Neural cell (in vitro differentiated cells): ENCODE data around the gene NFASC. TPM values are rescaled to one million over a fixed set of nuclear protein-coding genes. Genes with fewer than 3 reads are reported as not detected.

Experiments
- H2AFZ ChIP-seq: fragments of 200-600, 300-800 bp; sonication (generic), shearing (Covaris generic); 2 replicates; pipeline ENCODE4 v1.6.0; 2014; ENCODE audit warnings: low read depth, mild to moderate bottlenecking, antibody characterized with exemption, low read length, moderate library complexity
- H3F3A ChIP-seq: fragments of 200-600 bp; shearing (Covaris generic); 2 replicates; pipeline ENCODE4 v1.6.1; 2016; ENCODE audit warnings: mild to moderate bottlenecking, moderate library complexity, mixed read lengths, antibody characterized with exemption, low read length; ENCODE audit not compliant: insufficient read depth, poor library complexity, severe bottlenecking
- H3K27ac ChIP-seq: fragments of 200-600, 300-800 bp; sonication (generic), shearing (Covaris generic); 2 replicates; pipeline ENCODE4 v1.5.1; 2014; ENCODE audit warnings: mild to moderate bottlenecking, low read length, moderate library complexity
- H3K27me3 ChIP-seq: fragments of 300-800, 200-600 bp; sonication (generic), shearing (Covaris generic); 2 replicates; pipeline ENCODE4 v1.6.0; 2014; ENCODE audit warnings: mild to moderate bottlenecking, low read depth, low read length, moderate library complexity; ENCODE audit not compliant: insufficient read depth
- H3K36me3 ChIP-seq: fragments of 300-800, 200-600 bp; sonication (generic), shearing (Covaris generic); 2 replicates; pipeline ENCODE4 v1.5.1; 2014; ENCODE audit warnings: mild to moderate bottlenecking, antibody characterized with exemption, low read length, moderate library complexity; ENCODE audit not compliant: insufficient read depth
- H3K4me2 ChIP-seq: fragments of 300-800, 200-600 bp; sonication (generic), shearing (Covaris generic); 2 replicates; pipeline ENCODE4 v1.6.0; 2014; ENCODE audit warnings: mild to moderate bottlenecking, low read length
- H3K4me3 ChIP-seq: fragments of 300-800, 200-600 bp; sonication (generic), shearing (Covaris generic); 2 replicates; pipeline ENCODE4 v1.5.1; 2014; ENCODE audit warnings: mild to moderate bottlenecking, low read length, moderate library complexity
- H3K79me2 ChIP-seq: fragments of 200-600 bp; shearing (Covaris generic); replicated peaks from 2 replicates; pipeline ENCODE4 v1.6.0; 2014; ENCODE audit warnings: mild to moderate bottlenecking, low read length, moderate library complexity; ENCODE audit not compliant: insufficient read depth
- H3K9ac ChIP-seq: fragments of 300-800, 200-600 bp; sonication (generic), shearing (Covaris generic); 2 replicates; pipeline ENCODE4 v1.6.1; 2016; ENCODE audit warnings: mild to moderate bottlenecking, low read length, mixed read lengths
- H3K9me2 ChIP-seq: fragments of 200-600 bp; shearing (Covaris generic); 2 replicates; pipeline ENCODE4 v1.6.1; 2016; ENCODE audit warnings: mild to moderate bottlenecking, low read length, mixed read lengths; ENCODE audit not compliant: insufficient read depth
- H3K9me3 ChIP-seq: fragments of 200-600, 300-800 bp; sonication (generic), shearing (Covaris generic); 2 replicates; pipeline ENCODE4 v1.6.1; 2016; ENCODE audit warnings: mild to moderate bottlenecking, mixed run types, low read length, moderate library complexity, mixed read lengths
- H4K20me1 ChIP-seq: fragments of 200-600 bp; shearing (Covaris generic); 2 replicates; pipeline ENCODE4 v1.6.1; 2016; ENCODE audit warnings: mild to moderate bottlenecking, mixed run types; ENCODE audit not compliant: insufficient read depth
- EP300 ChIP-seq: fragments of 450-650 bp; conservative IDR thresholded peaks from 2 replicates; pipeline ENCODE4 v1.6.1; 2014; ENCODE audit warnings: antibody characterized with exemption, mild to moderate bottlenecking, moderate library complexity; ENCODE audit not compliant: poor library complexity, severe bottlenecking
- EZH2 ChIP-seq: fragments of 200-600, 300-800 bp; shearing (Covaris generic), sonication (generic); IDR thresholded peaks from 2 replicates; pipeline ENCODE4 v1.6.1; 2014; ENCODE audit warnings: antibody characterized with exemption, low read length, borderline replicate concordance, mild to moderate bottlenecking; ENCODE audit not compliant: insufficient read depth, poor library complexity, severe bottlenecking
- MXI1 ChIP-seq: fragments of 450-650 bp; conservative IDR thresholded peaks from 2 replicates; pipeline ENCODE4 v1.6.1; 2014; ENCODE audit warnings: antibody characterized with exemption, mild to moderate bottlenecking; ENCODE audit not compliant: poor library complexity, severe bottlenecking
- POLR2AphosphoS5 ChIP-seq: IDR thresholded peaks from 2 replicates; pipeline ENCODE4 v1.6.1; 2012
- RAD21 ChIP-seq: fragments of 450-650 bp; conservative IDR thresholded peaks from 2 replicates; pipeline ENCODE4 v1.6.1; 2014; ENCODE audit warnings: antibody characterized with exemption, mild to moderate bottlenecking, moderate library complexity
- REST ChIP-seq: IDR thresholded peaks from 2 replicates; pipeline ENCODE4 v1.6.1; 2012; ENCODE audit warnings: borderline replicate concordance
- SMC3 ChIP-seq: fragments of 450-650 bp; conservative IDR thresholded peaks from 2 replicates; pipeline ENCODE4 v1.6.1; 2014; ENCODE audit warnings: antibody characterized with exemption, mild to moderate bottlenecking, moderate library complexity; ENCODE audit not compliant: poor library complexity
- TAF1 ChIP-seq: IDR thresholded peaks from 2 replicates; pipeline ENCODE4 v1.6.1; 2012; ENCODE audit warnings: low read depth
- polyA plus RNA-seq: library from polyadenylated mRNA; depleted of rRNA; stranded (reverse); fragments of >200 nt; gene quantifications from 2 replicates; pipeline ENCODE4 v1.2.3, GENCODE V29; 2014
- TF ChIP-seq, protein P1 (sequence below): fragments of 450-650 bp; IDR thresholded peaks from 2 replicates; pipeline ENCODE4 v1.5.1; 2014; ENCODE audit warnings: antibody characterized with exemption, mild to moderate bottlenecking, moderate library complexity; ENCODE audit not compliant: poor library complexity, severe bottlenecking

NFASC gene
- polyA plus RNA-seq, 1 donor from 2014 or later: 23.9 TPM

DNA sequence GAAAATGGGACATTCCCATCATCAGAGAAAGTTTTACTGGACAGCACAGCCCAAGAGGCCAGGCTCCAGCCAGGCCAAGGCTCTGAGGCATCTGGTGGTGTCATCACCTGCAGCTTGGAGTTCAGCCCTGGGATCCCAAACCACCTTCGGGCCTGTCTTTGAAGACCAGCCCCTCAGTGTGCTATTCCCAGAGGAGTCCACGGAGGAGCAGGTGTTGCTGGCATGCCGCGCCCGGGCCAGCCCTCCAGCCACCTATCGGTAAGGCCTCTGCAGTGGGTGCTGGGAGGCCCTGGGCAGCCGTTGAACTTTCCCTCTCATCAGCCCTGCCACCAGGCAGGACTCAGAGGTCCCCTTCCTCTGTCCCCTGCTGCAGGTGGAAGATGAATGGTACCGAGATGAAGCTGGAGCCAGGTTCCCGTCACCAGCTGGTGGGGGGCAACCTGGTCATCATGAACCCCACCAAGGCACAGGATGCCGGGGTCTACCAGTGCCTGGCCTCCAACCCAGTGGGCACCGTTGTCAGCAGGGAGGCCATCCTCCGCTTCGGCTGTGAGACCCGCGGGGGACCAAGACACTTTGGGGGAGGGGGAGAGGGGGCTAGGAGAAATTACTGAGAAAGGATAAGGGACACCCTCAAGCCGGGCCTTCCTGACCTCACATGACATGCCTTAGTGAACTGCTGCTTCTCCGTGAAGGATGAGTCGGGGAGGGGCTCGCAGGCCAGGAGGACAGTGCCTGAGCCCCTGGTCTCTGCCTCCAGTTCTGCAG lies 187.3 kb downstream of the NFASC start:
- H3F3A ChIP-seq: no peaks in the 10 kb centered on the region
- H3K27me3 ChIP-seq: no peaks in the 10 kb centered on the region
- TF ChIP-seq EP300: no peak
- TF ChIP-seq EZH2: no peak
- TF ChIP-seq MXI1: no peak
- H3K4me2 ChIP-seq: no peak overlapping the region
- H3K36me3 ChIP-seq: no peaks in the 10 kb centered on the region
- H3K9me2 ChIP-seq: no peaks in the 10 kb centered on the region
- H4K20me1 ChIP-seq: no peaks in the 10 kb centered on the region
- H3K79me2 ChIP-seq: no peaks in the 10 kb centered on the region
- H3K9me3 ChIP-seq: no peaks in the 10 kb centered on the region
- no peak overlapping the region for H3K4me3 ChIP-seq
- no peak overlapping the region for H3K9ac ChIP-seq
- H3K27ac ChIP-seq: no peak overlapping the region
- H2AFZ ChIP-seq: no peak overlapping the region

DNA sequence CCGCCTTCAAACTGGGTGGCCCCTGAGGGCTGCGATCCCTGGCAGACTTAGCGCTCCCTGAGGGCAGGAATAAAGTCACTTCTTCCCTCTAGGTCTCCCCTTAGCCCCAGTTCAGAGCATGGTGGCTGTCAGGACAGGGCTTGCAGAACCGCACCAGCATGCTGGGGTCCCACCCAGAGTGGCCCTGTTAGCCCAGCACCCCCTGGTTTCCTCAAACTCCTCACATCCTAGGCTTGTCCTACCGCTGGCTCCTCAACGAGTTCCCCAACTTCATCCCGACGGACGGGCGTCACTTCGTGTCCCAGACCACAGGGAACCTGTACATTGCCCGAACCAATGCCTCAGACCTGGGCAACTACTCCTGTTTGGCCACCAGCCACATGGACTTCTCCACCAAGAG lies 188.2 kb downstream of the NFASC start:
- H4K20me1 ChIP-seq: no peaks in the 10 kb centered on the region
- no peaks in the 10 kb centered on the region for H3F3A ChIP-seq
- TF ChIP-seq RAD21 (no peak), REST (no peak), POLR2AphosphoS5 (no peak), TAF1 (no peak), EZH2 (no peak), EP300 (no peak), MXI1 (no peak), SMC3 (no peak)
- TF ChIP-seq, protein P1, sequence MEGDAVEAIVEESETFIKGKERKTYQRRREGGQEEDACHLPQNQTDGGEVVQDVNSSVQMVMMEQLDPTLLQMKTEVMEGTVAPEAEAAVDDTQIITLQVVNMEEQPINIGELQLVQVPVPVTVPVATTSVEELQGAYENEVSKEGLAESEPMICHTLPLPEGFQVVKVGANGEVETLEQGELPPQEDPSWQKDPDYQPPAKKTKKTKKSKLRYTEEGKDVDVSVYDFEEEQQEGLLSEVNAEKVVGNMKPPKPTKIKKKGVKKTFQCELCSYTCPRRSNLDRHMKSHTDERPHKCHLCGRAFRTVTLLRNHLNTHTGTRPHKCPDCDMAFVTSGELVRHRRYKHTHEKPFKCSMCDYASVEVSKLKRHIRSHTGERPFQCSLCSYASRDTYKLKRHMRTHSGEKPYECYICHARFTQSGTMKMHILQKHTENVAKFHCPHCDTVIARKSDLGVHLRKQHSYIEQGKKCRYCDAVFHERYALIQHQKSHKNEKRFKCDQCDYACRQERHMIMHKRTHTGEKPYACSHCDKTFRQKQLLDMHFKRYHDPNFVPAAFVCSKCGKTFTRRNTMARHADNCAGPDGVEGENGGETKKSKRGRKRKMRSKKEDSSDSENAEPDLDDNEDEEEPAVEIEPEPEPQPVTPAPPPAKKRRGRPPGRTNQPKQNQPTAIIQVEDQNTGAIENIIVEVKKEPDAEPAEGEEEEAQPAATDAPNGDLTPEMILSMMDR: no peak
- no peaks in the 10 kb centered on the region for H3K9me2 ChIP-seq
- H3K9me3 ChIP-seq: no peaks in the 10 kb centered on the region
- H2AFZ ChIP-seq: no peak overlapping the region
- no peak overlapping the region for H3K9ac ChIP-seq
- H3K4me2 ChIP-seq: no peak overlapping the region
- H3K79me2 ChIP-seq: no peaks in the 10 kb centered on the region
- H3K27ac ChIP-seq: no peak overlapping the region
- H3K27me3 ChIP-seq: no peaks in the 10 kb centered on the region
- no peaks in the 10 kb centered on the region for H3K36me3 ChIP-seq
- no peak overlapping the region for H3K4me3 ChIP-seq
